ENCODE results near the gene GAS2. TPM values are rescaled to one million over a fixed set of nuclear protein-coding genes. Genes with fewer than 3 reads are reported as not detected.
A peak's percentile ranks its signal among the peaks of the same experiment; 100 is the strongest.

GAS2 gene
- total RNA-seq, 1 experiment from 2014 or later = 2.7 TPM

GRCh38 chr11:22711071-22711770 lies 44.8 kb downstream of the GAS2 start:
- DNase-seq (ENCODE audit: low read depth) = no peak
- in situ Hi-C loops (cut with HindIII; ENCODE audit: low pct_unique_long_range_greater_than_20kb, low sequenced_read_pairs) = no loop called here

- in situ Hi-C loops (cut with HindIII; ENCODE audit: low pct_unique_long_range_greater_than_20kb, low sequenced_read_pairs) = no loop called here
- peak; percentile 3 for DNase-seq (ENCODE audit: low read depth)
Observed at GRCh38 chr11:22711880-22712279, 45.5 kb downstream of the GAS2 start.

- in situ Hi-C loops (cut with HindIII; ENCODE audit: low pct_unique_long_range_greater_than_20kb, low sequenced_read_pairs) = no loop called here
Observed at GRCh38 chr11:22713336-22713735, 46.9 kb downstream of the GAS2 start.

GRCh38 chr11:22715971-22716370 lies 49.6 kb downstream of the GAS2 start:
- DNase-seq (ENCODE audit: low read depth) = no peak
- in situ Hi-C loops (cut with HindIII; ENCODE audit: low pct_unique_long_range_greater_than_20kb, low sequenced_read_pairs) = no loop called here

More at GRCh38 chr11:22713336-22713735, 46.9 kb downstream of the GAS2 start:
- no peak for DNase-seq (ENCODE audit: low read depth)

- no peak for DNase-seq (ENCODE audit: low read depth)
- in situ Hi-C loops (cut with HindIII; ENCODE audit: low pct_unique_long_range_greater_than_20kb, low sequenced_read_pairs) = no loop called here
Observed at GRCh38 chr11:22720457-22720856, 54.0 kb downstream of the GAS2 start.

GRCh38 chr11:22723274-22723673 lies 56.9 kb downstream of the GAS2 start:
- no peak for DNase-seq (ENCODE audit: low read depth)
- in situ Hi-C loops (cut with HindIII; ENCODE audit: low pct_unique_long_range_greater_than_20kb, low sequenced_read_pairs) = no loop called here

GRCh38 chr11:22725079-22725478 lies 58.7 kb downstream of the GAS2 start:
- in situ Hi-C loops (cut with HindIII; ENCODE audit: low pct_unique_long_range_greater_than_20kb, low sequenced_read_pairs) = no loop called here

GRCh38 chr11:22728600-22729389 lies 62.4 kb downstream of the GAS2 start:
- DNase-seq (ENCODE audit: low read depth) = no peak
- in situ Hi-C loops (cut with HindIII; ENCODE audit: low pct_unique_long_range_greater_than_20kb, low sequenced_read_pairs) = no loop called here

More at GRCh38 chr11:22725079-22725478, 58.7 kb downstream of the GAS2 start:
- DNase-seq (ENCODE audit: low read depth) = no peak

- in situ Hi-C loops (cut with HindIII; ENCODE audit: low pct_unique_long_range_greater_than_20kb, low sequenced_read_pairs) = no loop called here
- DNase-seq (ENCODE audit: low read depth) = no peak
Observed at GRCh38 chr11:22730319-22730718, 63.9 kb downstream of the GAS2 start.

- in situ Hi-C loops (cut with HindIII; ENCODE audit: low pct_unique_long_range_greater_than_20kb, low sequenced_read_pairs) = no loop called here
- no peak for DNase-seq (ENCODE audit: low read depth)
Observed at GRCh38 chr11:22732588-22732987, 66.2 kb downstream of the GAS2 start.

- in situ Hi-C loops (cut with HindIII; ENCODE audit: low pct_unique_long_range_greater_than_20kb, low sequenced_read_pairs) = no loop called here
- no peak for DNase-seq (ENCODE audit: low read depth)
Observed at GRCh38 chr11:22733475-22734248, 67.3 kb downstream of the GAS2 start.

GRCh38 chr11:22734628-22735345 lies 68.4 kb downstream of the GAS2 start:
- DNase-seq (ENCODE audit: low read depth) = no peak
- in situ Hi-C loops (cut with HindIII; ENCODE audit: low pct_unique_long_range_greater_than_20kb, low sequenced_read_pairs) = no loop called here

- no peak for DNase-seq (ENCODE audit: low read depth)
- in situ Hi-C loops (cut with HindIII; ENCODE audit: low pct_unique_long_range_greater_than_20kb, low sequenced_read_pairs) = no loop called here
Observed at GRCh38 chr11:22742157-22742613, 75.8 kb downstream of the GAS2 start.

GRCh38 chr11:22749536-22749935 lies 83.1 kb downstream of the GAS2 start:
- DNase-seq (ENCODE audit: low read depth) = no peak
- in situ Hi-C loops (cut with HindIII; ENCODE audit: low pct_unique_long_range_greater_than_20kb, low sequenced_read_pairs) = no loop called here

- DNase-seq (ENCODE audit: low read depth) = no peak
- in situ Hi-C loops (cut with HindIII; ENCODE audit: low pct_unique_long_range_greater_than_20kb, low sequenced_read_pairs) = no loop called here
Observed at GRCh38 chr11:22752908-22753310, 86.5 kb downstream of the GAS2 start.

GRCh38 chr11:22753416-22753815 lies 87.0 kb downstream of the GAS2 start:
- in situ Hi-C loops (cut with HindIII; ENCODE audit: low pct_unique_long_range_greater_than_20kb, low sequenced_read_pairs) = no loop called here
- no peak for DNase-seq (ENCODE audit: low read depth)

GRCh38 chr11:22761066-22761465 lies 94.7 kb downstream of the GAS2 start:
- in situ Hi-C loops (cut with HindIII; ENCODE audit: low pct_unique_long_range_greater_than_20kb, low sequenced_read_pairs) = no loop called here
- DNase-seq (ENCODE audit: low read depth) = no peak

- DNase-seq (ENCODE audit: low read depth) = no peak
- in situ Hi-C loops (cut with HindIII; ENCODE audit: low pct_unique_long_range_greater_than_20kb, low sequenced_read_pairs) = no loop called here
Observed at GRCh38 chr11:22763166-22763565, 96.8 kb downstream of the GAS2 start.

Measured in Caki2 (cell line).